Measurements from ENCODE around the gene PUS10.

GRCh38 chr2:60994131-60994530 lies 23.9 kb downstream of the PUS10 start:
- no peak for TF ChIP-seq CTCF (IDR thresholded peaks at IDR 0.05; ENCODE audit: low read depth, low read length)
- TF ChIP-seq POLR2A (IDR thresholded peaks at IDR 0.05; ENCODE audit: extremely low read depth, insufficient read length): no peak
- no peak for TF ChIP-seq MYC (IDR thresholded peaks at IDR 0.05; ENCODE audit: low read depth, low read length)

Data from NB4 (cell line).